HEK293 (cell line): ENCODE results near the gene TEX12.

Source experiments
- CTCF ChIP-seq: fragments of 450-650 bp; formaldehyde crosslinking; IDR thresholded peaks from 2 replicates; pipeline ENCODE4 v1.5.1; 2016; ENCODE audit warnings: missing biosample characterization, missing genetic modification characterization
- PRDM10 ChIP-seq: fragments of 450-650 bp; formaldehyde crosslinking; IDR thresholded peaks from 2 replicates; pipeline ENCODE4 v1.5.1; 2016; ENCODE audit warnings: missing biosample characterization, missing genetic modification characterization
- ZBTB11 ChIP-seq: fragments of 450-650 bp; formaldehyde crosslinking; conservative IDR thresholded peaks from 2 replicates; pipeline ENCODE4 v1.5.1; 2016; ENCODE audit warnings: low read depth, missing biosample characterization, missing genetic modification characterization
- ZBTB17 ChIP-seq: fragments of 450-650 bp; formaldehyde crosslinking; IDR thresholded peaks from 2 replicates; pipeline ENCODE4 v1.5.1; 2016; ENCODE audit warnings: missing biosample characterization, missing genetic modification characterization
- ZNF114 ChIP-seq: fragments of 450-650 bp; formaldehyde crosslinking; IDR thresholded peaks from 2 replicates; pipeline ENCODE4 v1.5.0; 2017; ENCODE audit warnings: missing biosample characterization, missing genetic modification characterization
- ZNF121 ChIP-seq: fragments of 450-650 bp; formaldehyde crosslinking; IDR thresholded peaks from 2 replicates; pipeline ENCODE4 v1.5.1; 2016; ENCODE audit warnings: missing biosample characterization, missing genetic modification characterization
- ZNF146 ChIP-seq: fragments of 450-650 bp; formaldehyde crosslinking; IDR thresholded peaks from 2 replicates; pipeline ENCODE4 v1.5.1; 2016; ENCODE audit warnings: missing biosample characterization, missing genetic modification characterization
- ZNF670 ChIP-seq: fragments of 450-650 bp; formaldehyde crosslinking; IDR thresholded peaks from 2 replicates; pipeline ENCODE4 v1.5.1; 2016; ENCODE audit warnings: missing biosample characterization, missing genetic modification characterization, low read depth
- ZNF677 ChIP-seq: fragments of 450-650 bp; IDR thresholded peaks from 2 replicates; pipeline ENCODE4 v1.5.0; 2018; ENCODE audit warnings: missing biosample characterization, mild to moderate bottlenecking, missing genetic modification characterization, moderate library complexity

GRCh38 chr11:112132737-112133136 lies 34.4 kb upstream of the TEX12 start:
- TF ChIP-seq ZBTB11 (tag by site-specific recombination) = no peak
- no peak for TF ChIP-seq CTCF (tag by site-specific recombination)
- no peak for TF ChIP-seq ZNF146 (tag by site-specific recombination)
- TF ChIP-seq PRDM10 (tag by site-specific recombination) = no peak
- TF ChIP-seq ZNF670 (tag by site-specific recombination) = no peak
- no peak for TF ChIP-seq ZNF114
- no peak for TF ChIP-seq ZBTB17 (tag by site-specific recombination)
- no peak for TF ChIP-seq ZNF121
- no peak for TF ChIP-seq ZNF677 (tag by site-specific recombination)
